NCI-H2171 (cell line): ENCODE measurements around the gene MFF.

Experiments
- DNase-seq: peaks from one replicate; lab custom pipeline; 2025; lab: John Stamatoyannopoulos, UW

MFF gene

DNA sequence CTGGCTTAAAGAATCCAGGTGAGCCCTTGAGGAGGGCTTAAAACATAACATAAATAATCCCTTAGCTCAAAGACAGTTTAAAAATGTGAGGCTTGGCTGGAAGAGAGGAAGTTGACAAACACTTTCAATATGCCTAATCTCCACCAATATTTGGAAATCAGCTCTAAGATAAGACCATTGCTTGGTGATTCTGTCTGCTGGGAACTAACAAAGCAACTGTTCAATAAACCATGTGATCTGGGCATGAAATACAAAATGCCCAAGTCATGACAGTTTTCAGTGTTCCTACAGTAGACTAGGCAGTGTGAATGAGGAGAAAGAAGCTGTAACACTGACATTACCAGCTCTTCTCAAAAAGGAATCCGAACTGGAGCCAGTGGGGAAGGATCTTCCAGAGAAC is 10.7 kb downstream of the MFF start:
- no peak for DNase-seq

DNA sequence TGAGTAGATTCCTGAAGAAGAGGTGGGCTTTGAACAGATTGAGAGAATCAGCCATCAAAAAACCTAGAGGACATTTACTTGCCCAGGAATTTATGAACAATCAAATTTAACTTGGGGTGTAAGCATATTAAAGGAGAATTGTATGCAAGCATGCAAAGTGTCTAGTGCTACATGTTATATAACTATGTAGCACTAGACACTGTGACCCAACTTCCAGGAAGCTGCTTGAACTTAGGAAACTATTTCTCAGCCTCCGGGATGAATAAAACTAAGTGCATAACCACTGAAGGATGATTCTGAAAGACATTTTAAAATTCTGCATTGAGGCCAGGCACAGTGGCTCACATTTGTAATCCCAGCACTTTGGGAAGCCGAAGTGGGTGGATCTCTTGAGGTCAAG is 12.4 kb downstream of the MFF start:
- DNase-seq: no peak

DNA sequence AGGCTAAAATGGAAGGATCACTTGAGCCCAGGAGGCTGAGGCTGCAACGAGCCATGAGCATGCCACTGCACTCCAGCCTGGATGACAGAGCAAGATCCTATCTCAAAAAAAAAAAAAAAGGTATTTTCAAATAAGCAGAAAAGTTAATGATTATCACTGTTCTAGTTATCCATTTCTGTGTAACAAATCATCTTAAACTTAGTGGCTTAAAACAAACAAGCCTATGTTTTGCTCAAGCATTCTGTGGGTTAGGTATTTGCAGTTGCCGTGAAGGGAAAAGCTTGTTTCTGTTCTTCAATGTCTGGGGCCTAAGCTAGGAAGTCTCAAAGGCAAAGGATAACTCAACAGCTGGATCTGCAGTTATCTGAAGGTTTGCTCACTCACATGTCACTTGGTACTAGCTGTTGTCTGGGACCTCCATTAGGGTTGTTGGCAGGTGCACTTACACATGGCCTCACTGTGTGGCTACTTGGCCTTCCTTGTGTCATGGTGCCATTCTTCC is 14.1 kb downstream of the MFF start:
- DNase-seq: no peak

DNA sequence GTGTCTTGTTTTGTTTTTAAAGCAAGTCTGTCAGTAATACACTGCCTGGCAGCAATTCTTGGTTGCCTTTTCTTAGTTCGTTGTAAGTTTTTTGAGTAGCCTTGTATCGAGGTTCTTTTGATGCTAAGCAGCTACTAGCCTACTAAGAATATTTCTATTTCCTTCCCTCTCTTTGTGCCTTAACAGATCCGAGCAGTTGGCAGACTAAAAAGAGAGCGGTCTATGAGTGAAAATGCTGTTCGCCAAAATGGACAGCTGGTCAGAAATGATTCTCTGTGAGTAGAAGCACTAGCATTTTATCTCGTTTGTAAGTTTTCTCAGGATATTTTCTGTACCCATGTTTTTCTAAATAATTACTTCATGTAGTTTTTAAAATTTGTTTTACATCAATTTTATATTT is 15.1 kb downstream of the MFF start:
- DNase-seq: no peak

DNA sequence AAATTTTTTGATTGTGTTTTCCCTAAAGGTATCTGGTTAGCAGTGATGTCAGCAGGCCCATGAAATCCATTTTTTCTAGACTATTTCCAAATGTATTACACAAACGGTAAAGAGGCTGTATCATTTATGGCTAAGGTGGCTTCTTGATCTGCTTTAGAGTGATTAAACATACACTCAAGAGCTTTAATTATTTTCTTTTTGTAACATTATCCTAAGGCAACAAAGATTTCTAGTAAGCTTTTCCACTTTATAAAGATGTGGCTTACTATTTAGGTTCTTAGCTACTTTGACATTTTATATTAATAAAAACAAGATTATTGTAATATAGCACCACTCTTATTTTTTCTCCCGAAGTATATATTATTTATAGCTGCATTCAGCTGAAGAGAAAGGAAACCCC is 16.5 kb downstream of the MFF start:
- no peak for DNase-seq

DNA sequence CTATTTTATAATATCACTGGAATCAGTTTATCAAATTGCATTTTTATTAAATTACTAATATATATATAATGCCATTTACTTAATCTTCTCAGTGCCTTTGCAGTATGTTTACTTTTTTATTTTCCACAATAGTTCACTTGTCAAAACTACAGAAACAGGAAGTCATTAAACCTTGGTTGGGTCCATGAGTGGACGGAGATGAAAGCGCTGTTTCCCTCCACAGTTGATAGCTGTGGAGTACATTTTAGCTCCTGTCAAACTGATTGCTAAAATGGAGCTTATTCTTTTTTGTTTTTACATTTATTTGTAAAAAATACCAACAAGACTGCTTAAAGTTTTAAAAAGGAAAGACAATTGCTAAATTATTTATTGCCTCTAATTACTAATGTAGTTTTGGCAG is 19.2 kb downstream of the MFF start:
- no peak for DNase-seq

DNA sequence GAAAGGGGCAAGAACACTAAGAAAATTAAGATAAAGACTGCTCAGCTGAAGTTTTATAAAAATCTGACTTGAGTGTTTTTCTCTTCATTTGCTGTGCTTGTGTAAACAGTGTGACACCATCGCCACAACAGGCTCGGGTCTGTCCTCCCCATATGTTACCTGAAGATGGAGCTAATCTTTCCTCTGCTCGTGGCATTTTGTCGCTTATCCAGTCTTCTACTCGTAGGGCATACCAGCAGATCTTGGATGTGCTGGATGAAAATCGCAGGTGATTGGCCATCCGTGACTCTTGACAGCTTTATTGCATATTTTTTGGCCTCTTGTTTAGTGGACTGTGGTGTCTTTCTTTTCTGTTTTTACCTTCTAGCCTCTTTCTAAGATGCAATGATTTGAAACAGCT is 22.1 kb downstream of the MFF start:
- DNase-seq: no peak

DNA sequence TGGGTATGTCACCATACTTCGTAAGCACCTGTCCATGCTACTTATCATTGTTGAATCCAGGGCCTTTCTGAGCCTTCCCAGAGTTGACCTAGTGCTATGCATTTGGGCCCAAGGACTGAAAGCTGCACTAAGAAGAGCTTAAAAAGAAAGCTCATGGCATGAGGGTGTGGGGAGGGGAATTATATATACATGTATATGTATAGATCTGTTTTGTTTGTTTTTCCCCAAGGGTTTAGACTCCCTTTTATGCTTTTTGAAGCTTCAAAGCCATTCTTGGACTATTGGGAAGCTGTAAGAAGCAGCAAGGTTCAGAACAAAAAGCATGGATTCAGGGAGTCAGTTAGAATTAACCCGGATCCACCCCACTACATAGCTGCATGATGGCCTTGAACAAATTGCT is 23.3 kb downstream of the MFF start:
- DNase-seq: no peak

DNA sequence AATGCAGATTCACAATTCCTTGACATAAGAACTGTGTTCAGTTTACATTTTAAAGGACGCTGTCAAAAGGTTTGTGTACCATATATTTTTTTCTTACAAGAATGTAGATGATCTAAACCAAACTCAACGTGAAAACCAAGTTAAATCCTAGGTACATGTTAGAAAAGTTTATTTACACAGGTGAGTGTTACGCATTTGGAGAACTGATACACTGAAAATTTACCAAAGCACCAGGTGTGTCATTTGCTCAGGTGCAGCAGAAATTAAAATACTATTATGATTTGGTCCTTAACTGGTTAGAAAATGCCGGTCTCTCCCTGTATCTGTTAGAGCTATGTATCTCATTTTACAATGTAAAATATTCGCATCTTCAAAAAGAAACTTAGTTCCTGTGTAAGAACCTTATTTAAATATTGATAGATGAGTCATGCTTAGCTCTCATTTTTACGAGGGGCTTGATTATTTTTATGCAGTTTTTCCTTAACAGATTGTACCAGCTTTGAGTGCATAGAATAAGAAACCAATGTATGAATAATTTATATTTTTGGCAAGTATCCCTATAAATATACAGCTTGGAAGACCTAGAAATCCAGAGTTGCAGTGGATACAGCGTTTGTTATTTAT is 25.1 kb downstream of the MFF start:
- no peak for DNase-seq

DNA sequence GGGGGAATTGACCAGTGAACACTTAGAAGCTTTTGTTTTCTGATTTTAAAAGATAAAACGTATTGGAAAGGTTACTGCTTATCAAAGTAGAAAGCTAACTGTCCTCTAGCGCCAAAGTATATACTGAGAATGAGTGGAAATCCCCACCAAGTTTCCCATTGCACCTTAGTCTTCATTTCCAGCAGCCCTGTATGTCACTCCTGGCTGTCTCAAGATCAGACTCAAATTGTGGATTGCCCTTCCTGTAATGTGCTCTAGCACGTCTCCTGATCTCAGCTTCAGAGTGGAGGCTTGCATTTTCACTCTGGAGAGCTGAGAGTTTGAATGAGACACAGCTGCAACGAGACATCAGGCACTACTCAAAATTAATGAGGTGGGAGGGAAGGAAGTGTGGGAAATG is 26.6 kb downstream of the MFF start:
- no peak for DNase-seq

DNA sequence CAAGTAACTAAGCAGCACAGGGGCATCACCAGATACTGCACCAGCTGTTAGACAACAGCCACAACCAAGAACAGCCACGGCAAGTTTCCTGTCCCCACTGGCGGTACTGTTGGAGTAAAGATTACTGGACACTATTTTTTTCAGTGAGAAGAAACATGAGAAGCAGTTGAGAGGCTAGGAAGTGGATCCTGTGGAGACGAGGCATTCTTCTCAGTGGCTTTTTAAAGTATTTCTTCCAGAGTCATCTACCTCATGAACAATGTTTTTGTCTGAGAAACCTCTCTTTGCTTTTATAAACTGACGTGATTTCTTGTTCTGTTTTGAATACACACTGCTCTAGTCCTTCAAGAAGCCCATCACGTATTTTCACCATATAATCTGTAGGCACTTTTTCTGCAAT is 35.3 kb downstream of the MFF start:
- no peak for DNase-seq

DNA sequence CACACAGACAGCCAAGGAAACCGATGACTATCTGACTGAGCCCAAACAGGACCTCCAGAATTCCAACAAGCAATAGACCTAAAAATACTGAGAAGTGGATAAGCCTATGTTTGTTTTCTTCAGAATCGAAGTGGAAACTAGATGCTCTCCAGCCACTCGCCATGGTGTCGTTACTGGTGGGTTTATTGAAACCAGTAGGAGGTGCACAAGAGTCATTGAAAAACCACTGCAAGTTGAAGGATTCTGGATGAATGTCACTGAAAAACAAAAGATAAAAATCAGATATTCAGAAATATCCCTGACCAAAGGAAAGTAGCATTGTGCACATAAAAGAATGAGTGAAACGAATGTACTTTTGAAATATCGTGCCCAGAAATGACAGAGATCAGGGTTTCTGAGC is 38.7 kb downstream of the MFF start:
- DNase-seq: no peak

DNA sequence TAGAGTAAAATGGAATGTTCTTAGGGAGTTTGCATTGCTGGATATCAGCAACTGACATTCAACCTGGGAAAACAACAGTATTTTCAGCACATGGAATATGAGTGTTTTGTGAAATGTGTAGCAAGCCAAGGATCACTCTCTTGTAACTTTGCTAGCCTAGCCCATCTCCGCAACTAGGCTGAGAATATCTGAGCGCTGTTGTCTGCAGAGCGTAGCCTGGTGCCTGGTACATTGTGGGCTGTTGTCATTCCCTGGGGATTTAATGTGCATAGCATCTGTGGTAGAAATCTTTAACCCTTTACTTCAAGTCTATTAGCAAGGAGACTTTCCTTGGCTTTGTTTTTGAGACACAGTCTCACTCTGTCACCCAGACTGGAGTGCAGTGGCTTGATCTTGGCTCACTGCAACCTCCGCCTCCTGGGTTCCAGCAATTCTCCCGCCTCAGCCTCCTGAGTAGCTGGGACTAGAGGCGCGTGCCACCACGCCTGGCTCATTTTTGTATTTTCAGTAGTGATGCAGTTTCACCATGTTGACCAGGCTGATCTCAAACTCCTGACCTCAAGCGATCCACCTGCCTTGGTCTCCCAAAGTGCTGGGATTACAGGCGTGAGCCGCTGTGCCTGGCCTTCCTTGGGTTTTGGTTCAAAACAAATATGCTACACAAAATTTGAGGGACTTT is 39.7 kb downstream of the MFF start:
- peak; percentile 12 for DNase-seq

DNA sequence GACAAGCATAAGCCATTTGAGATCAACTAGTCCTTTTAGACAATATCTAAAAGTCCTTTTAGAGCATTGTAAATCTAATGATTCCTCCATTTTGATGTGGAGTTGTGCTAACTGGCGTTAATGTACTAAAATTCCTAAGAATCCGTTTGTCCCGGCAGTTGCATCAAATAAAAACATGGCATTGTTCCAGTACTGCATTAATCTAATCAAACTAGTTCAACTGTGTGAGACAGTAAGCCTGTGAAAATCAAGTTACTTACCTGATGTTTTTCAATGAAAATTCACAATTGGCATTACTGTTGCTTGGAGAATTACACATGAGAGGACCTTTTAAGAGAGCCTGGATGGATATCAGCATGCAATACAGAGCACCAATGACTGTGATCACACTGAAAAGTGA is 40.8 kb downstream of the MFF start:
- no peak for DNase-seq

DNA sequence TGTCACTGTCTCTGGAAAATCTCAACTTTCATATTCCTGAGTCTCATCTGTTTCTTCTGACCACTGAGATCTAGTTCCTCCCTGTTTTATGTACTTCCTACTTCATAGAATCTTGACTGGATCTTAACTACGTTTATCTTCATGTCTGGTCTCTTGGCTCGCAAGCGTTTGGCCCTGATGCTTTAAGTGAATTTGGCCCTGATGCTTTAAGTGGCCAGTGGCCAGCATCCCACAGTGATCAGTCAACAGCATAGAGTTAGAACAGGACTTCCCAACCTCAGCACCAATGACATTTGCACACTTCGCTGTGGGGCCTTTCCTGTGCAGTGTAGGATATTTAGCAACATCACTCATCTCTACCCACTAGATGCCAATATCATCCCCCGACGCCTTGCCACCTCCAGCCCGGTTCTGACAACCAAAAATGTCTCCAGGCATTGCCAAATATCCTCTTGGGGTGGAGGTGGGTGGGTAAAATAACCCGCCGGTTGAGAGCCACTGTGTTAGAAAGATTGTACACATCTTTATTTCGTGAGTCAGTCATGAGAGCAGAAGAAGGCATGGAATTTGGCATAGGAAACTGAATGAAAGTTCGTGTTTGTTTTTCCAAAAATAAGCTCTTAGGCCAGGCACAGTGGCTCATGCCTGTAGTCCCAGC is 41.8 kb downstream of the MFF start:
- no peak for DNase-seq

DNA sequence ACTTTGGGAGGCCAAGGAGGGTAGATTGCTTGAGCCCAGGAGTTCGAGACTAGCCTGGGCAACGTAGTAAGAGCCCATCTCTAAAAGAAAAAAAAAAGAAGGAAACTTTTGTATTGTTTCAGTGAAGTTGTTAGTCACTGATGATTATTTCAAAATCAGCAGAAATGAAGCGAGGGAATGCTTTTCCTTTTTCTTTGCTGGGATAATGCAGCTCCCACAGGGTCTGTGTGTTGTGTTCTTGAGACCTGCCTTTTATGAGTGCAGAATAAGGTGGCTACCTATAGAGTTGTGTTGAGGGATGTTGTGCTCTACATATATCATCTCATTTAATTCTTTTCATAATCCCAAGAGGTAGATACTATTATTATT is 42.4 kb downstream of the MFF start:
- no peak for DNase-seq

DNA sequence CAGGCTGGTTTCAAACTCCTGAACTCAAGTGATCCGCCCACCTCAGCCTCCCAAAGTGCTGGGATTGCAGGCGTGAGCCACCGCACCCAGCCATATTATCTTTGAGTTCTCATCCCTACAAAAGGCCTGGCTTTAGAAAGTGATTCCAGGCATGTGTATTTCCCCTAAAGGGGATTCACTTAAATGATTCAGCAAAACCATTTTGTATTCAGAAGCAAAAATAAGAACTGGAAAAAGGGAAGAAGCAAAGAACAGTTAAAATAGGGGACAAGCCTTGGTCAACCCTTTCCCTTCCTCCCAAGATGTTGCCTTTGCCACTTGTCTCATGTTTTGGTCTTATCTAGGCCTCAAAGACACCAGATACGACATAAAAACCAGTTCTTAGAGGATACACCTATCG is 43.5 kb downstream of the MFF start:
- DNase-seq: no peak

DNA sequence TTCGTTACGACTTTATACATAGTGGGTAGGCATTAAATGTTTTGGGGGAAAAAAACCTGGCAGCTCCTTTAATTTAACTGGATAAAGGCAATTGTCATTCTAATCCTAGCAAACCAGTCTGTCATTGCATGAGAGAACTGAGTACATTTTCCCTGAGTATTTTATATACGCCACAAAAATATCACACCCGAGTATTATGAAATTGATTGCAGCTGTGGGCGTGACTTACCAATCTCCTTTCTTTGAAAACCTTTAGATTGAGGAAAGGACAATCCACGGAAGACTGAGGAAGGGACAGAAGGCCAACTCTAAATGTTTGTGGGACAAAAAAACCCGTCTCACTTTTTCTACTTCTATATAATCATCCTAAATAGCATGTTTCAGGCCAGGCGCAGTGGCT is 45.0 kb downstream of the MFF start:
- no peak for DNase-seq

DNA sequence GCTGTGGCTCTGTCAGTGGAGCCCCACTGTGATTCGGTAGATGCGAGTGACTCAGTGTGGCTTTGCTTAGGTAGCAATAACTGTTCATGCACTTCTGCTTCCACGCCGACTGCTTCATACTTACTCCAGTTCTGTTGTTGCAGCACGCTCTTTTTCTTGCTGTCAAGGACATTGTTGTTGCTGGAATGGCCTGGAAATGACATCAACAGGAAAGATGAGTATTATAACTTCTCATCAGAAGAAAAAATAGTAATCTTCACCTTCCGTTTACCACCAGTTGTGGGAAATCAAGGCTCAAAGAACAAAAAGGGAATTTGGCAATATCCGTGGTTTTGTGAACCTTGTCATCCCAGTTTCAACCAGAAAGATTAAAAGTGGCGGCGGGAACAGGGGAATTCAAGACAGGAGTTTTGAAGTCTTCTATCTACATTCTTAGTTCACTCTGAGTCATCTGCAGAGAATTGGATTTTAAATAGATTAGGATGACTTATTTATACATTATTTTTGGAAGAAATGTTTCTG is 45.8 kb downstream of the MFF start:
- DNase-seq: no peak

DNA sequence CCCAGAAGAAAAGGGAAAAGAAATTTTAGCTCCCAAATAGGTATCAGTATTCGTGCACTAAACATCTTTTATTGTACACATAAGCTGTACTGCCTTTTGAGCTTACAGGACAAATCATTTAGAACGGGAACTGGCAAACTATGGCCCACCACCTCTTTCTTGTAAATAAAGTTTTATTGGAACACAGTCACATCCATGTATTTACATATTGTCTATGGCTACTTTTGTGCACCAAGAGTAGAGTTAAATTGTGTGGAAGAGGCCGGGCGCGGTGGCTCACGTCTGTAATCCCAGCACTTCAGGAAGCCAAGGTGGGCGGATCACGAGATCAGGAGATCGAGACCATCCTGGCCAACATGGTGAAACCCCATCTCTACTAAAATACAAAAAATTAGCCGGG is 48.3 kb downstream of the MFF start:
- no peak for DNase-seq

DNA sequence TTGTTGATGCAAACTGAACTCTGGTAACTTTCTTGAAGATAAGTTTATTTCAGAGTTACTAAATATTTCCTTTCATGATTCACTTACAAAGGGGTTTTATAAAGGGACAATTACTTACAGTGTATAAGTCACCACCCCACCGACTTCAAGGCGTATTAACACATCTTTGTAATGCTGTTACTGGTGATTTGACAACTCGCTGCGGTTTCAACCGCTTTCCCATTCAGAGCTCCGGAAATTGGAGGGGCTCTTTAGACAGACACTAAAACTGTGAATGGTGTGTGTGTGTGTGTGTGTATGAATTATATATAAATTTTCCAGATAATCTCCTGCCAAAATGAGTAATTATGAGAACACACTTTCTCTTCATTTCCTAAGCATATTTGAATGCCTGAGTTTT is 49.1 kb downstream of the MFF start:
- no peak for DNase-seq

DNA sequence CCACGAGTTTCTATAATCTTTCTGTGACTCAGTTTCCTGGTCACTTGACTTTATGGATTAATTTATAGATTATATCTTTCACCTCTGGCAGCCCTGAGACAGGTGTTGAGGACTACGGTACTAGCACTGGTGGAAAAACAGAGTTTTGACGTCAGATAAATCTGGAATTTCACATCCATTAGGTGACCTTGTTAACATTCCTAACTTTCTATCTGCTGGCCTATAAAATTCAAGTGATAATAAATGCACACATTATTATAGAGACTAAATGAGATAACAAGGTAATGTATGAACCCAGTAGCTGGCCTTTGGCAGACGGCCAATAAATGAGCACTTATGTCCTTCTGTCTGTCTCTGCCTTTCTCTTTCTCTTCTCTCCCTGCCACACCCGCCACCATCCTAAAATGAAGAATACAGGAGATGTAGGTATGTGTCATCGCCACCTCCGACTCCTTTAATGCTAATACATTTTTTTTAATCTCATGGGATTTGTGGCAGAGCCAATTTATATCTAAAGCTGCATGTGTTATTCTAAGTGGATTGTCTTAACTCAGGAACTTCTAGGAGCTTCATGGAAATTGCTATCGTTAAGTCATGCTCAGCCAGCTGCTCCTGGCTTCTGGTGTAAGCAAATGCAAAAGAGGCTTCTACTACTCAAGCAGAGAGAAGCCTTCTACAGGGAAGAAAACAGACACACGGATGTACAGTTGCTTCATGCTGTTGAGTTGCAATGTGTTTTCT is 51.8 kb downstream of the MFF start:
- DNase-seq: no peak
